DND-41 (cell line): ENCODE measurements around the gene MYD88.

Experiments used
- ATAC-seq: fragments of 200-7000 bp; cut with Tn5 transposase; 3 replicates; pipeline ENCODE4 v1.9.1; 2021; ENCODE audit warnings: low read depth; ENCODE audit not compliant: insufficient read depth
- DNase-seq: peaks from one replicate; pipeline ENCODE4 v3.0.0-alpha.2; 2020
- H2AFZ ChIP-seq: 2 replicates; pipeline ENCODE4 v1.6.0; 2012; ENCODE audit warnings: low read depth, low read length
- H3K27ac ChIP-seq: 2 replicates; pipeline ENCODE4 v1.5.1; 2012; ENCODE audit warnings: low read length, inconsistent platforms
- H3K27me3 ChIP-seq: fragments of 200-600 bp; sonication (generic); 2 replicates; pipeline ENCODE4 v1.6.0; 2012; ENCODE audit warnings: low read length, mild to moderate bottlenecking, inconsistent platforms; ENCODE audit not compliant: insufficient read depth, poor library complexity
- H3K36me3 ChIP-seq: 2 replicates; pipeline ENCODE4 v1.5.1; 2012; ENCODE audit warnings: low read length, inconsistent platforms; ENCODE audit not compliant: insufficient read depth
- H3K4me1 ChIP-seq: 2 replicates; pipeline ENCODE4 v1.5.1; 2012; ENCODE audit warnings: mild to moderate bottlenecking, low read length; ENCODE audit not compliant: insufficient read depth
- H3K4me2 ChIP-seq: 2 replicates; pipeline ENCODE4 v1.6.0; 2012; ENCODE audit warnings: mild to moderate bottlenecking, moderate library complexity, low read length, inconsistent platforms; ENCODE audit not compliant: insufficient read depth
- H3K4me3 ChIP-seq, 2 experiments: fragments of 200-600 bp in 1 of 2; shearing (Covaris generic) in 1 of 2; 2 replicates each; pipeline ENCODE4 v1.5.1; 2012 to 2016; ENCODE audit warnings: inconsistent platforms in 2 of 2, low read length in 2 of 2, mild to moderate bottlenecking in 2 of 2, low read depth in 1 of 2, moderate library complexity in 1 of 2
- H3K79me2 ChIP-seq: 2 replicates; pipeline ENCODE4 v1.6.0; 2012; ENCODE audit warnings: low read length, inconsistent platforms; ENCODE audit not compliant: insufficient read depth
- H3K9ac ChIP-seq: 2 replicates; pipeline ENCODE4 v1.6.0; 2012; ENCODE audit warnings: low read depth, mild to moderate bottlenecking, inconsistent platforms, low read length, moderate library complexity
- H3K9me3 ChIP-seq: 2 replicates; pipeline ENCODE4 v1.5.1; 2012; ENCODE audit warnings: low read length, moderate library complexity, mild to moderate bottlenecking, inconsistent platforms; ENCODE audit not compliant: insufficient read depth, severe bottlenecking
- H4K20me1 ChIP-seq: 2 replicates; pipeline ENCODE4 v1.6.0; 2012; ENCODE audit warnings: low read length; ENCODE audit not compliant: insufficient read depth
- CTCF ChIP-seq: IDR thresholded peaks from 2 replicates; pipeline ENCODE4 v1.5.1; 2012; ENCODE audit warnings: borderline replicate concordance, low read length, moderate library complexity, mild to moderate bottlenecking; ENCODE audit not compliant: poor library complexity, severe bottlenecking; ENCODE audit errors: extremely low read depth
- EZH2 ChIP-seq: IDR thresholded peaks from 3 replicates; pipeline ENCODE4 v1.6.1; 2012; ENCODE audit warnings: borderline replicate concordance, low read depth, mild to moderate bottlenecking, moderate library complexity, low read length, inconsistent platforms; ENCODE audit not compliant: severe bottlenecking

The MYD88 gene

GRCh38 chr3:38165722-38166387 lies 27.4 kb downstream of the MYD88 start:
- no peaks in the 10 kb centered on the region; the same call in 1 of the 2 replicates for H3K36me3 ChIP-seq
- H3K4me2 ChIP-seq, result peak overlapping the region; percentile 72
- H3K27me3 ChIP-seq, result no peaks in the 10 kb centered on the region
- DNase-seq (no peak), ATAC-seq (peak; percentile 20)
- H3K4me1 ChIP-seq, result peaks cover 42% of the 10 kb centered on the region
- no peak for TF ChIP-seq CTCF
- TF ChIP-seq EZH2, result no peak
- peaks cover 18% of the 10 kb centered on the region for H4K20me1 ChIP-seq
- peak overlapping the region; percentile 96 for H2AFZ ChIP-seq
- peaks cover 56% of the 10 kb centered on the region for H3K79me2 ChIP-seq
- peak overlapping the region; percentile 100 for H3K27ac ChIP-seq
- peak overlapping the region; percentile 78 for H3K9ac ChIP-seq
- peak overlapping the region; percentile 70 to 79 for H3K4me3 ChIP-seq
- no peaks in the 10 kb centered on the region for H3K9me3 ChIP-seq

GRCh38 chr3:38167591-38167990 lies 29.1 kb downstream of the MYD88 start:
- no peak overlapping the region for H2AFZ ChIP-seq
- no peaks in the 10 kb centered on the region for H3K27me3 ChIP-seq
- no peaks in the 10 kb centered on the region; the same call in 1 of the 2 replicates for H3K36me3 ChIP-seq
- TF ChIP-seq EZH2 (no peak), CTCF (no peak)
- no peaks in the 10 kb centered on the region for H3K9me3 ChIP-seq
- H3K4me2 ChIP-seq, result peak overlapping the region; percentile 72
- ATAC-seq, result no peak
- no peak for DNase-seq
- peaks cover 53% of the 10 kb centered on the region for H3K4me1 ChIP-seq
- H3K9ac ChIP-seq, result peak overlapping the region; percentile 78; the same call in 1 of the 2 replicates
- no peak overlapping the region for H3K27ac ChIP-seq
- peak overlapping the region in 1 of 2 experiments; percentile 70; a peak in 2 of 4 replicates for H3K4me3 ChIP-seq
- H4K20me1 ChIP-seq, result peaks cover 33% of the 10 kb centered on the region
- H3K79me2 ChIP-seq, result peaks cover 73% of the 10 kb centered on the region

- no peaks in the 10 kb centered on the region for H3K27me3 ChIP-seq
- no peak for TF ChIP-seq EZH2
- no peak for TF ChIP-seq CTCF
- no peak overlapping the region for H2AFZ ChIP-seq
- H3K36me3 ChIP-seq, result no peaks in the 10 kb centered on the region; the same call in 1 of the 2 replicates
- H3K4me1 ChIP-seq, result peaks cover 61% of the 10 kb centered on the region
- H3K4me3 ChIP-seq, result no peak overlapping the region
- peaks cover 40% of the 10 kb centered on the region for H4K20me1 ChIP-seq
- H3K4me2 ChIP-seq, result peak overlapping the region; percentile 72; the same call in 1 of the 2 replicates
- peaks cover 81% of the 10 kb centered on the region for H3K79me2 ChIP-seq
- no peak for DNase-seq
- H3K9ac ChIP-seq, result no peak overlapping the region
- H3K27ac ChIP-seq, result no peak overlapping the region
- ATAC-seq, result no peak
- no peaks in the 10 kb centered on the region for H3K9me3 ChIP-seq
Measured at GRCh38 chr3:38168151-38169026, 29.9 kb downstream of the MYD88 start.
